ENCODE measurements around the gene GJA3. TPM values are rescaled to one million over a fixed set of nuclear protein-coding genes. Genes with fewer than 3 reads are reported as not detected.
A peak's percentile ranks its signal among the peaks of the same experiment; 100 is the strongest.

Gene GJA3
- 17.6 TPM for total RNA-seq
- long read RNA-seq, full-length matches to known transcripts, result 47 of 76 reads
- long read RNA-seq, partial matches to known transcripts, result 0 of 76 reads
- long read RNA-seq, other reads (novel, unspliced or antisense), result 29 of 76 reads

- peak; percentile 30 for TF ChIP-seq CTCF (IDR thresholded peaks at IDR 0.05; ENCODE audit: borderline replicate concordance)
- Histone ChIP-seq H3K36me3 (no peaks in the 10 kb centered on the region), H3K27ac (replicated peaks) (peak within 1 kb of the TSS; percentile 82), H3K4me3 (peak within 1 kb of the TSS; percentile 74), H3K4me1 (peaks cover 28% of the 10 kb centered on the region), H3K9me3 (replicated peaks) (no peaks in the 10 kb centered on the region), H3K27me3 (ENCODE audit: low read depth) (peaks cover 95% of the 10 kb centered on the region)
- intact Hi-C loops (cut with micrococcal nuclease), result loop anchor here (10.0 kb wide), 1 partner anchor 126 kb away; no protein-coding TSS in a partner anchor
- peak; percentile 64 for DNase-seq
Measured at GRCh38 chr13:20160306-20161274, at the start of gene GJA3. Gene GJA3 (minus strand): TSS chr13:20161052. CDS start chr13:20143288, 17,764 bp downstream.

GRCh38 chr13:20209948-20210347, 49.1 kb upstream of the GJA3 start:
- no peaks in the 10 kb centered on the region for H3K4me1 ChIP-seq
- no peak overlapping the region for H3K27ac ChIP-seq (replicated peaks)
- TF ChIP-seq CTCF (IDR thresholded peaks at IDR 0.05; ENCODE audit: borderline replicate concordance), result no peak
- H3K4me3 ChIP-seq, result no peak overlapping the region
- peaks cover 44% of the 10 kb centered on the region for H3K27me3 ChIP-seq (ENCODE audit: low read depth)
- intact Hi-C loops (cut with micrococcal nuclease), result no loop called here
- no peak for DNase-seq
- peaks cover 22% of the 10 kb centered on the region for H3K9me3 ChIP-seq (replicated peaks)
- H3K36me3 ChIP-seq, result no peaks in the 10 kb centered on the region

DNA sequence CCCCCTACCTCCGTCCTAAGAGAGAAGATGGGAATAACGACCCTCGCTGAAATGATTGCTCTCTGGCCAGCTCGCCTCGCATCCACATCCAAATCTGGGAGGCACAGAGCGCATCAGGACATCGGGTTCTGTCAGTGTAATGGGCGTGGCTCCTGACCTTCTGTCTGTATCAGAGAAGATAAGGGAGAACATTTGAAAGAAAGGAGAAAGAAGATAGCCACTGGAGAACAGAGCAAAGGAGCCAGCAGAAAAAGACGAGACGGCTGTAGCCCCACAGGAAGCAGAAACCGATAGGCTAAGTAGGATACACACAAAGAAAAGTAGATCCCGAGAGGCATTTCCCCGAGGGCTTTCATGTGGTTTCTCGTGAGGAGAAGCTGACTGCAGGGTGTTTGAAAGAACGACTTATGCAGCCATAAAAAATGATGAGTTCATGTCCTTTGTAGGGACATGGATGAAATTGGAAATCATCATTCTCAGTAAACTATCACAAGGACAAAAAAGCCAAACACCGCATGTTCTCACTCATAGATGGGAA, 45.9 kb upstream of the GJA3 start:
- no peak overlapping the region for H3K4me3 ChIP-seq
- H3K4me1 ChIP-seq, result no peaks in the 10 kb centered on the region
- H3K36me3 ChIP-seq, result no peaks in the 10 kb centered on the region
- intact Hi-C loops (cut with micrococcal nuclease), result no loop called here
- peaks cover 65% of the 10 kb centered on the region for H3K27me3 ChIP-seq (ENCODE audit: low read depth)
- no peak overlapping the region for H3K27ac ChIP-seq (replicated peaks)
- DNase-seq, result no peak
- peaks cover 10% of the 10 kb centered on the region for H3K9me3 ChIP-seq (replicated peaks)
- TF ChIP-seq CTCF (IDR thresholded peaks at IDR 0.05; ENCODE audit: borderline replicate concordance), result no peak

DNA sequence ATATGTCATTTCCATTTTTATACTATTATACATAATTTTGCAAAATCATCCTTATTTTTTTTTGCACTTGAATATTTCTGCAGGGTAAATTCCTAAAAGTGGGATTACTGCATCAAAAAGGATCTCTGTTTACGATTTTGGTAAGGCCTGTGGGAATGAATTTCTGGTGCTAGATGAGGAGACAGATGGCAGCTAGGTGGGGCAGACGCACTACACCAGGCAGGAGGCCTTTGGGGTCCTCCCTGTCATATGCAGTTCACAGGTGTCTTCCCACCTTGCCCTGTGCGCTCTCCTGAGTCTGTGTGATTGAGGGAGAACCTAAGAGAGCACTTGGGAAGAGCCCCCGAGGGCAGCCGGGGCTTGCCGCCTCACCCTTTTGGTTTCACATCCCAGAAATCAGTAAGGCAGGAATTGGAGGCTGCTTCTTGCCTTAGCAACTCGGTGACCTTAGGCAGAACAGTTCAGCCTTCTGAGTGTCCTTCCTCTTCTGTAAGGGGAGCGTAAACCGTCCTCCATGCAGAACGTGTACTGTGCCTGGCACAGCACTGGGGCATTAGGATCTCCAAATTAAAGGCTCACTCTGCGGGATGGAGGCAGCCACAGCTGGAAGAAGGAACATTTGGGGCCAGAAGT, 45.3 kb upstream of the GJA3 start:
- intact Hi-C loops (cut with micrococcal nuclease), result no loop called here
- no peak for TF ChIP-seq CTCF (IDR thresholded peaks at IDR 0.05; ENCODE audit: borderline replicate concordance)
- Histone ChIP-seq H3K9me3 (replicated peaks) (peaks cover 16% of the 10 kb centered on the region), H3K36me3 (no peaks in the 10 kb centered on the region), H3K4me3 (no peak overlapping the region), H3K4me1 (no peaks in the 10 kb centered on the region), H3K27me3 (ENCODE audit: low read depth) (peaks cover 69% of the 10 kb centered on the region), H3K27ac (replicated peaks) (no peak overlapping the region)
- no peak for DNase-seq

GRCh38 chr13:20198781-20199180, 37.9 kb upstream of the GJA3 start:
- intact Hi-C loops (cut with micrococcal nuclease), result no loop called here
- Histone ChIP-seq H3K27ac (replicated peaks) (no peak overlapping the region), H3K4me3 (no peak overlapping the region), H3K27me3 (ENCODE audit: low read depth) (peaks cover 57% of the 10 kb centered on the region), H3K36me3 (no peaks in the 10 kb centered on the region), H3K9me3 (replicated peaks) (peaks cover 16% of the 10 kb centered on the region), H3K4me1 (peaks cover 5% of the 10 kb centered on the region)
- no peak for DNase-seq
- TF ChIP-seq CTCF (IDR thresholded peaks at IDR 0.05; ENCODE audit: borderline replicate concordance), result no peak
